Upper lobe of right lung (tissue), 1 donor: Measurements from ENCODE around the gene C1orf210. TPM values are rescaled to one million over a fixed set of nuclear protein-coding genes. Genes with fewer than 3 reads are reported as not detected.

Experiments used
- ATAC-seq: fragments of 200-7000 bp; cut with Tn5 transposase; one replicate; pipeline ENCODE4 v1.9.1; 2020; ENCODE audit warnings: mild to moderate bottlenecking, moderate library complexity
- DNase-seq: peaks from one replicate; pipeline ENCODE4 v3.0.0-alpha.2; 2020
- H3K27ac ChIP-seq: fragments of 200-600 bp; one replicate; pipeline ENCODE4 v1.8.0; 2022
- H3K27me3 ChIP-seq: fragments of 200-600 bp; one replicate; pipeline ENCODE4 v1.8.0; 2022; ENCODE audit warnings: mild to moderate bottlenecking
- H3K36me3 ChIP-seq: fragments of 200-600 bp; one replicate; pipeline ENCODE4 v1.8.0; 2022
- H3K4me1 ChIP-seq: fragments of 200-600 bp; one replicate; pipeline ENCODE4 v1.8.0; 2022
- H3K4me3 ChIP-seq: fragments of 200-600 bp; one replicate; pipeline ENCODE4 v1.8.0; 2022; ENCODE audit warnings: mild to moderate bottlenecking
- H3K9me3 ChIP-seq: fragments of 200-600 bp; one replicate; pipeline ENCODE4 v1.8.0; 2022
- CTCF ChIP-seq: fragments of 200-600 bp; IDR thresholded peaks from one replicate; pipeline ENCODE4 v1.8.0; 2022; ENCODE audit warnings: antibody characterized with exemption
- intact Hi-C: fragments of 100-400 bp; cut with DNase I; formaldehyde crosslinking; loops from one replicate; pipeline ENCODE4 v1.11.0; 2022
- total RNA-seq: library from RNA; stranded (reverse); fragmentation: NEBNext Ultra II Directional; extraction: Animal tissue kit (Norgen Biotek cat#: 25700); gene quantifications from one replicate; pipeline ENCODE4 v1.2.1, GENCODE V29; 2021
- donor health status: DM: no; HTN: yes; CAD: no; lungs with severe emphysema.

Gene C1orf210
- total RNA-seq, 1 donor from 2014 or later: 18.9 TPM

GRCh38 chr1:43253876-43254275 lies 31.5 kb downstream of the C1orf210 start:
- no peak for TF ChIP-seq CTCF
- no peaks in the 10 kb centered on the region for H3K9me3 ChIP-seq
- DNase-seq (peak; percentile 42), ATAC-seq (no peak)
- no peaks in the 10 kb centered on the region for H3K4me1 ChIP-seq
- no peaks in the 10 kb centered on the region for H3K36me3 ChIP-seq
- intact Hi-C loops: no loop called here
- no peaks in the 10 kb centered on the region for H3K27me3 ChIP-seq
- H3K27ac ChIP-seq: no peak overlapping the region
- no peak overlapping the region for H3K4me3 ChIP-seq

GRCh38 chr1:43253173-43253572 lies 32.2 kb downstream of the C1orf210 start:
- TF ChIP-seq CTCF: no peak
- DNase-seq (peak; percentile 46), ATAC-seq (no peak)
- Histone ChIP-seq H3K4me1 (no peaks in the 10 kb centered on the region), H3K9me3 (no peaks in the 10 kb centered on the region), H3K27me3 (no peaks in the 10 kb centered on the region), H3K27ac (no peak overlapping the region), H3K4me3 (no peak overlapping the region), H3K36me3 (no peaks in the 10 kb centered on the region)
- intact Hi-C loops: no loop called here

GRCh38 chr1:43252225-43252624 lies 33.2 kb downstream of the C1orf210 start:
- TF ChIP-seq CTCF: no peak
- H3K36me3 ChIP-seq: no peaks in the 10 kb centered on the region
- DNase-seq: no peak
- intact Hi-C loops: no loop called here
- H3K4me3 ChIP-seq: no peak overlapping the region
- H3K27me3 ChIP-seq: no peaks in the 10 kb centered on the region
- H3K9me3 ChIP-seq: no peaks in the 10 kb centered on the region
- H3K27ac ChIP-seq: no peak overlapping the region
- no peak for ATAC-seq
- no peaks in the 10 kb centered on the region for H3K4me1 ChIP-seq

- H3K9me3 ChIP-seq: no peaks in the 10 kb centered on the region
- DNase-seq (peak; percentile 5), ATAC-seq (no peak)
- H3K4me3 ChIP-seq: no peak overlapping the region
- H3K27me3 ChIP-seq: no peaks in the 10 kb centered on the region
- H3K36me3 ChIP-seq: no peaks in the 10 kb centered on the region
- no peak overlapping the region for H3K27ac ChIP-seq
- no peak for TF ChIP-seq CTCF
- no peaks in the 10 kb centered on the region for H3K4me1 ChIP-seq
- intact Hi-C loops: no loop called here
Measured at GRCh38 chr1:43251024-43251423, 34.4 kb downstream of the C1orf210 start.

GRCh38 chr1:43250351-43250761 lies 35.0 kb downstream of the C1orf210 start:
- DNase-seq (no peak), ATAC-seq (no peak)
- no peaks in the 10 kb centered on the region for H3K27me3 ChIP-seq
- H3K9me3 ChIP-seq: no peaks in the 10 kb centered on the region
- no peak for TF ChIP-seq CTCF
- intact Hi-C loops: no loop called here
- H3K27ac ChIP-seq: no peak overlapping the region
- H3K4me3 ChIP-seq: no peak overlapping the region
- no peaks in the 10 kb centered on the region for H3K36me3 ChIP-seq
- H3K4me1 ChIP-seq: no peaks in the 10 kb centered on the region

- H3K27me3 ChIP-seq: no peaks in the 10 kb centered on the region
- no peak overlapping the region for H3K4me3 ChIP-seq
- no peaks in the 10 kb centered on the region for H3K36me3 ChIP-seq
- TF ChIP-seq CTCF: no peak
- H3K4me1 ChIP-seq: no peaks in the 10 kb centered on the region
- no peak for DNase-seq
- no peak for ATAC-seq
- no peaks in the 10 kb centered on the region for H3K9me3 ChIP-seq
- intact Hi-C loops: no loop called here
- no peak overlapping the region for H3K27ac ChIP-seq
Measured at GRCh38 chr1:43247256-43247921, 38.0 kb downstream of the C1orf210 start.
